NOMO-1 treated with DMSO at 0.1 percent for 48 hours (cell line): ENCODE results near the gene VOPP1.
"Not testable (repeated sequence)": the region's sequence is repeated elsewhere in the genome, so short reads cannot be mapped to it uniquely, and the experiment has no call there.

Experiments used
- DNase-seq: peaks from one replicate; lab custom pipeline; 2025; ENCODE audit not compliant: unreplicated experiment; lab: John Stamatoyannopoulos, UW

Gene VOPP1

GRCh38 chr7:55572378-55573233, at the start of gene VOPP1:
VOPP1 (minus strand) TSS chr7:55572502; CDS start chr7:55572324, 178 bp downstream.
- DNase-seq, result peak; percentile 35

- no peak for DNase-seq
Measured at GRCh38 chr7:55618913-55619312, 46.6 kb upstream of the VOPP1 start.

GRCh38 chr7:55614365-55615064, 42.2 kb upstream of the VOPP1 start:
- DNase-seq, result not testable (repeated sequence)

- not testable (repeated sequence) for DNase-seq
Measured at GRCh38 chr7:55609726-55610125, 37.4 kb upstream of the VOPP1 start.

DNA sequence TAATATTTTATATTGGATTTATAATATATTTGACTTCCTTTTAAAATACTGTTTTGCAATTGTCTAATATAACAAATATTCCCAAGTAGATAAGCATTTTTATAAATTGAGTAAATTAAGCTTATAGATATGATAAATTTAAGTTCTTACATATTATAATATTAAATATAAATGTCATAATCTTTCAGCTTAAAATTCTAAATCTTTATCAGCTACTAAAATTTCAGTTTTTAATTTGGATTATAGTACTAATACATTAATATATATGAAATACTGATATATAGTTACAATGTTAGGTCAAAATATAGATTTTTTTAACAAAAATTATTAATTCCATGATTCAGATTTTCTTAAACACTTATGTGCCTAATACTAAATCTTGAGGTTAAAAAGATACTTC, 33.4 kb upstream of the VOPP1 start:
- DNase-seq, result not testable (repeated sequence)

- not testable (repeated sequence) for DNase-seq
Measured at GRCh38 chr7:55597944-55598499, 25.7 kb upstream of the VOPP1 start.

GRCh38 chr7:55597214-55597739, 25.0 kb upstream of the VOPP1 start:
- not testable (repeated sequence) for DNase-seq

DNA sequence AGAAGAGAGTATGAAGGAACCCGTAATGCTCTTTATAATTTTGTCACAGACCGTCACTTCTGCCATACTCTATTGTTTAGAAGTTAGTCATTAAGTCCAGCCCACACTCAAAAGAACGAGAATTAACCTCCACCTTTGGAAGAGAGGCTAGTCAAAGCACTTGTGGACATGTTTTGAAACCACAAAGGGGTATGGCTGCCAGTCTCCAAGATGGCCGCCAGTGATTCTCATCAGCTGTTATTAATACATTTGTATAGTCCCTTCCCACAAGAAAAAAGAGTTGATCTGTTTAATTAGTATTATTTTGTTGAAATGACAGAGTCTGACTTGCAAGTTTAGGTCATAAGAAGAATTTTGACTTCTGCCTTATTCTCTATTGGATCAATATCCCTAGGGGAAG, 23.2 kb upstream of the VOPP1 start:
- DNase-seq, result no peak

- no peak for DNase-seq
Measured at GRCh38 chr7:55594870-55595269, 22.6 kb upstream of the VOPP1 start.

- DNase-seq, result no peak
Measured at GRCh38 chr7:55594414-55594813, 22.1 kb upstream of the VOPP1 start.

DNA sequence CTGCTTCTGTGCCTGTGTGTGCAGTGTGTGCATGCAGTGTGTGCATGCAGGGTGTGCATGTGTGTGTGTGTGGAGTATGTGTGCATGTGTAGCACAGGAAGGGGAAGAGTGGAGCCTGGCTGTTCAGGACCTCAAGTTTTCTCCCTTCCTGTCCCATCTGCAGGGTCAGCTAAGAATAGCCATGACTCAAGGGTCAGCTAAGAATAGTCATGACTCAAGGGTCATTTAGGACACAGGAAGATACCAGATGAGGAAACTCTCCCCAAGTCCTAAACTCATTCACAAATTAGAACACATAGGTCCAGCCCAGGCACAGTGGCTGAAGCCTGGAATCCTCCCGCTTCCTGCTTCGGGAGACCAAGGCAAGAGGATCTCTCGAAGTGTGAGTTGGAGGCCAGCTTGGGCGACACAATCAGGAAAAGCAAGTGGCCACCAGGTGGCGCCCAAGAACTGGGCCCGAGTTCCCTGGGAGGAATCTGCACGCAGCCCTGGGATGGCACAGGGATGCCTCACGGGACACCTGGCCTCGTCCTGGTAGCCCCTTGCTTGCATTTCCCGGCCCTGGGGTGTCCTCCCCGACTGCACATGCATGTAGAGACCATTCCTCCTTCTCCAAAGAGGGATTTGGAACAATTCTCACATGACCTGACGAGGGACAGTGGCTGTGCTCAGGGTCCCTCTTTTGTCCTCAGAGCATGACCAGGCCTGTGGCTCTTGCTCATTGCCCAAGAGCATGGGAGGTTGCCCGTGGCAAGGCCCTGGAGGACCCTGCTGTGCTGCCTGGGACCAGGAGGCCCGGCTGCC, 21.4 kb upstream of the VOPP1 start:
- peak; percentile 9 for DNase-seq

DNA sequence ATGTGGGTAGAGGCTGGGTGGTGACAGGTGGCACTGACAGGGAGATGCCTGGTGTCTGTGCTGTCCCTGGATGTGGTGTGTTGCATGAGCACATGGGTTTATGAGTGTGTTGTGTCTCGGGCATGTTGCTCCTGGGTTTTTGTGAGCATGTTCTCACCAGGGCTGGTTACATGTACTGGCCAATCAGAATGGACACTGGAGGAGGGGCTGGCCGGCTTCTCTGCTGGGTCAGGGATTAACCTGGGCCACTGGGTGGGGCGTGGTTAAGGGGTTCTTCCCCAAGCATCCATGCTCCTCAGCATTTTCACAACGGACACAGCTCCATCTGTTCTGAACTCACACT, 20.8 kb upstream of the VOPP1 start:
- DNase-seq, result no peak

GRCh38 chr7:55592492-55592891, 20.2 kb upstream of the VOPP1 start:
- no peak for DNase-seq

GRCh38 chr7:55591282-55591931, 19.1 kb upstream of the VOPP1 start:
- DNase-seq, result no peak

DNA sequence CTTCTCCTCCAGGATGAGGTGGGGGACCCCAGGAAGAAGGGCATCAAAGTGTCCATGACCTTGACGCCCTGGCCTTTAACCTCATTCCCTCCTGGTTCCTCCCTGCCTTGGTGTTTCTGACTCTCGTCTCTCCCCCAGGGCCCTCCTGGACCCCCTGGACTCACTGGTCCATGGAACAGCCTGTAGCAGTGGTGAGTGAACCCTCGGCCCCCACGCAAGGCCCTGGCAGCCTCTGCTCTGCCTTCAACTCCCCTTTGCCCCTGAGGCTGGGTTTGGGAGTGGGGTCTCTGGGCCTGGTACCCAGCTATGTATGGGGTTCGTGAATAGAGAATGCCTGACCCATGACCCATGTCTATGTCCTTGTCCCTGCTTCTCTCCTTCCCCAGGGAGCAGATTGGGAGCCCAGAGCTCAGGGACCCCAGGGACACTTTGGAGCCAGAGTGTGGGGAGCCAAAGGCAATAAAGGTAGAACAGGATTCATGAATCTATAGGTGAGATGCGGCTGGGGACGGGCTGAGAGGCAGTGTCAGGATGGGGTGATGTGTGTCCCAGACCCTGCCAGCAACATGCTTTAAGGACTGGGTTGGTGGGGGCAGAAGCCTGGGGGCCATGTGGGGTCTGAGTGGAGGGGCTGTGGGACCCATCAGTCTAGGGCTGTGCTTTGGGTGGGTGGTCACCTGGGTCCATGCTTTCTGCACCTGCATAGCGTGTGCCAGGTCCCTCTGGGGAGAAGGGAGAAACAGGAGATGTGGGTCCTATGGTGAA, 18.4 kb upstream of the VOPP1 start:
- DNase-seq, result no peak

GRCh38 chr7:55589905-55590304, 17.6 kb upstream of the VOPP1 start:
- no peak for DNase-seq

DNA sequence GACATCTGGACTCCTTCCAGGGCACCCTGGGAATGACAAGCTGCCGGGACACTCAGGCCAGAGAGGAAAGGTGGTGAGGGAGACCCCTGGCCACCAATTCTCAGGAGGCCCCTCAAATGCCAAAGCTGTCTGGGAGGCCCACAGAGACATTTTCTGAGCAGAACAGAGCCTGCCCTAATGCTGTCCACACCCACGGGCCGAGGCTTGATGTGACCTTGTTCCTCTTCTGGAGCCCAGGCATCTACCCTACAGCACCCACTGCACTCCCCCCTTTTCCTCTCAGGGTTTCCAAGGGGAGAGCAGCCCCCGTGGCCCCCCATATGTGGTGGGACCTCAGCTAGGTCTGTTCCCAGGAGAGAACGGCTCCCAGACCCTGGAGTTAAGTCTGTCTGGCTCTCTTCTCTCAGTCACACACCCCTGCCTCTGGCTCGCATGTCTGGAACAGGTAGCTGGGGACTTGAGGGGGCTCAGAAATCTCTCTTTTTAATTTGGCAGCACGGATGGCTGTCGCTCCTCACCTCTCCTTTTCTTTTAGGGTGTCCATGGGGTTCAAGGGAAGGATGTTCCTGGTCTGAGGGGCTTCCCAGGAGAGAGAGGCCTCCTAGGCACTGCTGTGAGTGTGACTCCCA, 16.8 kb upstream of the VOPP1 start:
- DNase-seq, result no peak

GRCh38 chr7:55588379-55588699, 16.0 kb upstream of the VOPP1 start:
- no peak for DNase-seq

- DNase-seq, result no peak
Measured at GRCh38 chr7:55587687-55588378, 15.5 kb upstream of the VOPP1 start.
